ENCODE results near the gene GJA4. TPM values are rescaled to one million over a fixed set of nuclear protein-coding genes. Genes with fewer than 3 reads are reported as not detected.
"Not testable (repeated sequence)": the region's sequence is repeated elsewhere in the genome, so short reads cannot be mapped to it uniquely, and the experiment has no call there.

Gene GJA4
- polyA plus RNA-seq, 1 donor, result 15.0 TPM

DNA sequence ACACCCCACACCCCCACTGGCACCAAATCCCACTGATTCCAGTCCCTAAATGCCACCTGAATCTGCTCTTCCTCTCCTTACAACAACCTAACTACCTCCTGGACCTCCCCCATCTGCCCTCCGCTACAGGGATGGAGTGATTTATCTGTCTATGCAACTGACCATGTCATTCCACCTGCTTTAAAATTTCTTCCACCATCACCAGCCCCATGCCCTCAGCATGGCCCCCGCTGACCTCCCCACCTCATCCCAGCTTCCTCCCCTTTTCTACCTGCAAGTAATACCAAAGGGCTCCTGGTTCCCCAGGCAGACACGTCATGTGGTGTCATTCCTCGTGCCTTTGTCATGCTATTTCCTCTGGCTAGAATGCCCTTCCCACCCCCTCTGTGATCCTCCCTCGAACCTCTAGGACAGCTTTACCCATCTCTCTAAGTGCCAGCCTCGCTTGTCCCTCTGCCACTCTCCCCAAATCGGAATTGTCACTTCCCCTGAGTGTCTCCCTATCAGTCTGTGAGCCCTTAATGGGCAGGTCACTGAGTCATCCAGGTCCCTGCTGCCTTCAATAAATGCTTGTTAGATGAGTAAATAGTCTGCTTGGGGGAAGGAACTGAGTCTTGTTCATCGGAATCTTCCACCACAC, 29.5 kb upstream of the GJA4 start:
- WGBS (ENCODE audit: insufficient coverage, low lambda C conversion rate), result 20% methylated on average over 2 of the region's 8 CpGs
- Histone ChIP-seq H3K4me3 (ENCODE audit: low read length) (no peak overlapping the region), H3K27me3 (ENCODE audit: control insufficient read depth, insufficient read depth, low read length) (peaks cover 6% of the 10 kb centered on the region), H3K36me3 (ENCODE audit: control insufficient read depth, insufficient read depth, low read length) (no peaks in the 10 kb centered on the region), H3K4me1 (ENCODE audit: control insufficient read depth, insufficient read depth, low read length) (peaks cover 27% of the 10 kb centered on the region), H3K27ac (ENCODE audit: low read length) (no peak overlapping the region), H3K9me3 (ENCODE audit: control insufficient read depth, low read depth, low read length) (peaks cover 5% of the 10 kb centered on the region)
- DNase-seq, result peak; percentile 19 to 46

DNA sequence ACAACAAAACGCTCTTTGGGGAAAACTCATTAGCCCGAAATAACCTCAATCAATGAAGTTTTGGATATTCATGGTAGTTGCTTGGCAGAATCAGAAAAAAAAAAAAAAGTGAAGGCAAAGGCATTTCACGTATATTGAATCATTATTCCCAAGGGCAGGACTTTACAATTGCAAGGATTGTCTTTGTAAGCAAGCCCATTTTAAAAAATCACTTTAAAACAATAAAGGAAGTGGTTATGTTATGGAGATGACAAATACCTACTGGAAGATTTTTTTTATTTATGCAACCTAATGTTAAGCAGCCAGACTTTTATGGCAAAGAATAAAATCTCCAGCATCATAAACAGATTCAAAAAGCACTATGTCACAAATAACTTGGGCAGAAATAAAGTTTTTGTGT, 23.9 kb upstream of the GJA4 start:
- Histone ChIP-seq H3K36me3 (ENCODE audit: control insufficient read depth, insufficient read depth, low read length) (no peaks in the 10 kb centered on the region), H3K4me3 (ENCODE audit: low read length) (no peak overlapping the region), H3K4me1 (ENCODE audit: control insufficient read depth, insufficient read depth, low read length) (peaks cover 2% of the 10 kb centered on the region), H3K27ac (ENCODE audit: low read length) (no peak overlapping the region), H3K27me3 (ENCODE audit: control insufficient read depth, insufficient read depth, low read length) (peaks cover 8% of the 10 kb centered on the region), H3K9me3 (ENCODE audit: control insufficient read depth, low read depth, low read length) (no peaks in the 10 kb centered on the region)
- DNase-seq, result no peak
- WGBS (ENCODE audit: insufficient coverage, low lambda C conversion rate), result 100% methylated on average over 1 of the region's 3 CpGs

DNA sequence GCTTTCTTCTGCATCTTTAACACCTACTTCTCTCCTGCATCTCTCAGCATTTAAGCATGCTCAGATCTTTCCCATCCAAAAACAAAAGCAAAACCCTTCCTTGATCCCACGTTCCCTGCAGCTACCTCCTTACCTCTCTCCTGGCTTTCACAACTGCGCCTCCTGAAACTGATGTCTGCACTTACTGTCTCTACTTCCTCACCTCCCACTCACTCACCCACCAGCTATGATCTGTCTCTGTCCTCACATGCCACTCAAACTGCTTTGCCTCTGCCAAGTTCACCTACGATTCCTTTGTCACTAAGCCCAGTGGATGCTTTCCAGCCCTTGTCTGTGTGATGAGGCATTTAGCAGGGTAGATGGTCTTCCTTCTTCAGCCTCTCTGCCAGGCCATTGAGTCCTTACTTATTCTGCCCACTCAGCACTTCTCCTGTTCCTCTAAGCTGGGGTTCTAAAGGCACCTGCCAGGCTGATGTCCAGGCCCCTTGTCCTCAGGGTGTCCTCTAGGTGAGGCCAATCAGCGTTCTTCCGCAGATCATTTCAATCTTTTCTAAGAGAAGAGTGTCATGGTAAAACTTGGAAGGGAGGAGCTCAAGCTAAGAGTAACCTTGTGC, 21.8 kb upstream of the GJA4 start:
- H3K36me3 ChIP-seq (ENCODE audit: control insufficient read depth, insufficient read depth, low read length), result no peaks in the 10 kb centered on the region
- no peak overlapping the region for H3K4me3 ChIP-seq (ENCODE audit: low read length)
- no peak overlapping the region for H3K27ac ChIP-seq (ENCODE audit: low read length)
- no peaks in the 10 kb centered on the region for H3K4me1 ChIP-seq (ENCODE audit: control insufficient read depth, insufficient read depth, low read length)
- DNase-seq, result no peak
- WGBS (ENCODE audit: insufficient coverage, low lambda C conversion rate), result no CpG with 5 or more reads among the region's 5 CpGs
- H3K27me3 ChIP-seq (ENCODE audit: control insufficient read depth, insufficient read depth, low read length), result peaks cover 8% of the 10 kb centered on the region
- no peaks in the 10 kb centered on the region for H3K9me3 ChIP-seq (ENCODE audit: control insufficient read depth, low read depth, low read length)

DNA sequence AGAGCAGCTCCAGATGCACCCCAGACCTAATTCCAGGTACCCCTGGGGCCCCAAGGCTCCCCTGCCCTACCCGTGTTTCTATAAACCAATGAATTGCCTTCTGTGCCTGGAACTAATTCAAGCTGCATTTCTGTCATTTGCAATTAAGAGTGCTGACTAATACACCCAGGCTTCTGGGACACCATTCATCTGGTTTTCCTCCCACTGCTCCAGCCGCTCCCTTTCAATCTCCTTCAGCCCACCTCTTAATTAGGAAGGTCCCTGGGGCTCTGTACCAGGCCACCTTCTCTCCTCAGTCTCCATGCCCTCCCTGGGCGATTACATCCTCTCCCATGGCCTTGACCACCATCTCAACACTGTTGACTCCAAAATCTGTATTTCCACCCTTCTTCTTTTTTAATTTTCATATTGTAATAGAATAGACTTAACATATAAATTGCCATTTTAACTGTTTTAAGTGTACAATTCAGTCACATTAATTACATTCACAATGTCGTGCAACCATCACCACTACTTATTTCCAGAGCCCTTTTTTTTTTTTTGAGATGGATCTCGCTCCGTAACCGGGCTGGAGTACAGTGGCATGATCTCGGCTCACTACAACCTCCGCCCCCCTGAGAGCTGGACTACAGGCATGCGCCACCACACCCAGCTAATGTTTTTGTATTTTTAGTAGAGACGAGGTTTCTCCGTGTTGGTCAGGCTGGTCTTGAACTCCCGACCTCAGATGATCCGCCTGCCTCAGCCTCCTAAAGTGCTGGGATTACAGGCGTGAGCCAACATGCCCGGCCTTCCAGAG, 21.0 kb upstream of the GJA4 start:
- Histone ChIP-seq H3K27me3 (ENCODE audit: control insufficient read depth, insufficient read depth, low read length) (peaks cover 5% of the 10 kb centered on the region), H3K9me3 (ENCODE audit: control insufficient read depth, low read depth, low read length) (no peaks in the 10 kb centered on the region), H3K36me3 (ENCODE audit: control insufficient read depth, insufficient read depth, low read length) (no peaks in the 10 kb centered on the region), H3K4me1 (ENCODE audit: control insufficient read depth, insufficient read depth, low read length) (no peaks in the 10 kb centered on the region), H3K27ac (ENCODE audit: low read length) (no peak overlapping the region), H3K4me3 (ENCODE audit: low read length) (no peak overlapping the region)
- no peak for DNase-seq
- WGBS (ENCODE audit: insufficient coverage, low lambda C conversion rate), result 85% methylated on average over 4 of the region's 16 CpGs

DNA sequence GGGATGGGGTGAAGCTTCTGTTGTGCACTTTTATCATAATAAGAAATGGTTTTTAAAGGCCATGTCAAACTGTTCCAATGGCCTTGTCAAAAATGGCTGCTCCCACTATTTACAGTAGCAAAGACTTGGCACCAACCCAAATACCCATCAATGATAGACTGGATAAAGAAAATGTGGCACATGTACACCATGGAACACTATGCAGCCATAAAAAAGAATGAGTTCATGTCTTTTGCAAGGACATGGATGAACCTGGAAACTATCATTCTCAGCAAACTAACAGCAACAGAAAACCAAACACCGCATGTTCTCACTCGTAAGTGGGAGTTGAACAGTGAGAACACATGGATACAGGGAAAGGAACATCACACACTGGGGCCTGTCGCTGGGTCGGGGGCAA, 19.7 kb upstream of the GJA4 start:
- H3K9me3 ChIP-seq (ENCODE audit: control insufficient read depth, low read depth, low read length); H3K27me3 ChIP-seq (ENCODE audit: control insufficient read depth, insufficient read depth, low read length); H3K27ac ChIP-seq (ENCODE audit: low read length); H3K4me3 ChIP-seq (ENCODE audit: low read length); H3K4me1 ChIP-seq (ENCODE audit: control insufficient read depth, insufficient read depth, low read length); H3K36me3 ChIP-seq (ENCODE audit: control insufficient read depth, insufficient read depth, low read length); DNase-seq: not testable (repeated sequence)
- no CpG with 5 or more reads among the region's 4 CpGs for WGBS (ENCODE audit: insufficient coverage, low lambda C conversion rate)

GRCh38 chr1:34774957-34775356, 17.8 kb upstream of the GJA4 start:
- Histone ChIP-seq H3K27ac (ENCODE audit: low read length) (no peak overlapping the region), H3K4me3 (ENCODE audit: low read length) (no peak overlapping the region), H3K4me1 (ENCODE audit: control insufficient read depth, insufficient read depth, low read length) (no peaks in the 10 kb centered on the region), H3K36me3 (ENCODE audit: control insufficient read depth, insufficient read depth, low read length) (no peaks in the 10 kb centered on the region), H3K27me3 (ENCODE audit: control insufficient read depth, insufficient read depth, low read length) (peaks cover 2% of the 10 kb centered on the region), H3K9me3 (ENCODE audit: control insufficient read depth, low read depth, low read length) (no peaks in the 10 kb centered on the region)
- DNase-seq, result no peak
- no CpG with 5 or more reads among the region's 8 CpGs for WGBS (ENCODE audit: insufficient coverage, low lambda C conversion rate)

- no peak for DNase-seq
- H3K27me3 ChIP-seq (ENCODE audit: control insufficient read depth, insufficient read depth, low read length), result peaks cover 19% of the 10 kb centered on the region
- H3K27ac ChIP-seq (ENCODE audit: low read length), result no peak overlapping the region
- H3K36me3 ChIP-seq (ENCODE audit: control insufficient read depth, insufficient read depth, low read length), result no peaks in the 10 kb centered on the region
- H3K9me3 ChIP-seq (ENCODE audit: control insufficient read depth, low read depth, low read length), result no peaks in the 10 kb centered on the region
- peaks cover 2% of the 10 kb centered on the region for H3K4me1 ChIP-seq (ENCODE audit: control insufficient read depth, insufficient read depth, low read length)
- H3K4me3 ChIP-seq (ENCODE audit: low read length), result no peak overlapping the region
- WGBS (ENCODE audit: insufficient coverage, low lambda C conversion rate), result no CpG with 5 or more reads among the region's 3 CpGs
These were observed 15.9 kb upstream of the GJA4 start for GRCh38 chr1:34776911-34777310.

- H3K4me3 ChIP-seq (ENCODE audit: low read length), result no peak overlapping the region
- H3K27ac ChIP-seq (ENCODE audit: low read length), result no peak overlapping the region
- no peaks in the 10 kb centered on the region for H3K9me3 ChIP-seq (ENCODE audit: control insufficient read depth, low read depth, low read length)
- H3K27me3 ChIP-seq (ENCODE audit: control insufficient read depth, insufficient read depth, low read length), result peaks cover 26% of the 10 kb centered on the region
- 20% methylated on average over 1 of the region's 10 CpGs for WGBS (ENCODE audit: insufficient coverage, low lambda C conversion rate)
- peaks cover 7% of the 10 kb centered on the region for H3K4me1 ChIP-seq (ENCODE audit: control insufficient read depth, insufficient read depth, low read length)
- no peaks in the 10 kb centered on the region for H3K36me3 ChIP-seq (ENCODE audit: control insufficient read depth, insufficient read depth, low read length)
- no peak for DNase-seq
These were observed 15.1 kb upstream of the GJA4 start for GRCh38 chr1:34777519-34778321.

DNA sequence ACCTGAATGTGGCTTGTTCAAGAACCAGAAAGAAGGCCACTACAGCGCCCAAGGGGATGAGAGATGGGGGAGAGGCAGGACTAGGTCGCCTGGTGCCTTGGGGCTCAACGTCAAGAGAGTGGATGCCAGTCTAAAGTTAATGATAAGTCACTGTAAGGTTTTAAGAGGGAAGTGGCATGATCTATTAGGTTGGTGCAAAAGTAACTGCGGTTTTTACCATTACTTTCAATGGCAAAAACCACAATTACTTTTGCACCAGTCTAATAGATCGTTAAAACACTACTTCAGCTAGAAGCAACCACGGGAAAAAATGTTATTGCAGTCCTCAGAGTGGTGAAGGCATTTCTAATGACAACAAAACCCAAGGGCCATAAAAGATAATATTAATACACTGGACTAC, 14.4 kb upstream of the GJA4 start:
- Histone ChIP-seq H3K9me3 (ENCODE audit: control insufficient read depth, low read depth, low read length) (no peaks in the 10 kb centered on the region), H3K27me3 (ENCODE audit: control insufficient read depth, insufficient read depth, low read length) (peaks cover 26% of the 10 kb centered on the region), H3K27ac (ENCODE audit: low read length) (no peak overlapping the region), H3K4me1 (ENCODE audit: control insufficient read depth, insufficient read depth, low read length) (peaks cover 7% of the 10 kb centered on the region), H3K4me3 (ENCODE audit: low read length) (no peak overlapping the region), H3K36me3 (ENCODE audit: control insufficient read depth, insufficient read depth, low read length) (no peaks in the 10 kb centered on the region)
- DNase-seq, result no peak
- WGBS (ENCODE audit: insufficient coverage, low lambda C conversion rate), result 90% methylated on average over 3 of the region's 6 CpGs

- WGBS (ENCODE audit: insufficient coverage, low lambda C conversion rate), result 100% methylated on average over 2 of the region's 5 CpGs
- no peak overlapping the region for H3K4me3 ChIP-seq (ENCODE audit: low read length)
- H3K27ac ChIP-seq (ENCODE audit: low read length), result no peak overlapping the region
- no peaks in the 10 kb centered on the region for H3K9me3 ChIP-seq (ENCODE audit: control insufficient read depth, low read depth, low read length)
- no peaks in the 10 kb centered on the region for H3K36me3 ChIP-seq (ENCODE audit: control insufficient read depth, insufficient read depth, low read length)
- peaks cover 26% of the 10 kb centered on the region for H3K27me3 ChIP-seq (ENCODE audit: control insufficient read depth, insufficient read depth, low read length)
- peaks cover 7% of the 10 kb centered on the region for H3K4me1 ChIP-seq (ENCODE audit: control insufficient read depth, insufficient read depth, low read length)
- no peak for DNase-seq
These were observed 13.8 kb upstream of the GJA4 start for GRCh38 chr1:34779005-34779404.
